Measurements from ENCODE around the gene CNIH1.

- TF ChIP-seq CTCF (IDR thresholded peaks at IDR 0.05; ENCODE audit: insufficient read depth, low read length) (no peak), REST (IDR thresholded peaks at IDR 0.05; ENCODE audit: insufficient replicate concordance, low read depth) (no peak), POLR2AphosphoS5 (IDR thresholded peaks at IDR 0.05; ENCODE audit: low read depth) (no peak), GABPA (IDR thresholded peaks at IDR 0.05; ENCODE audit: low read depth) (no peak)
Measured at GRCh38 chr14:54478636-54479215, 37.6 kb upstream of the CNIH1 start.

Data from HL-60 (cell line).